Measurements from ENCODE around the gene PCDH8.
"Not testable (repeated sequence)": the region's sequence is repeated elsewhere in the genome, so short reads cannot be mapped to it uniquely, and the experiment has no call there.

The PCDH8 gene

DNA sequence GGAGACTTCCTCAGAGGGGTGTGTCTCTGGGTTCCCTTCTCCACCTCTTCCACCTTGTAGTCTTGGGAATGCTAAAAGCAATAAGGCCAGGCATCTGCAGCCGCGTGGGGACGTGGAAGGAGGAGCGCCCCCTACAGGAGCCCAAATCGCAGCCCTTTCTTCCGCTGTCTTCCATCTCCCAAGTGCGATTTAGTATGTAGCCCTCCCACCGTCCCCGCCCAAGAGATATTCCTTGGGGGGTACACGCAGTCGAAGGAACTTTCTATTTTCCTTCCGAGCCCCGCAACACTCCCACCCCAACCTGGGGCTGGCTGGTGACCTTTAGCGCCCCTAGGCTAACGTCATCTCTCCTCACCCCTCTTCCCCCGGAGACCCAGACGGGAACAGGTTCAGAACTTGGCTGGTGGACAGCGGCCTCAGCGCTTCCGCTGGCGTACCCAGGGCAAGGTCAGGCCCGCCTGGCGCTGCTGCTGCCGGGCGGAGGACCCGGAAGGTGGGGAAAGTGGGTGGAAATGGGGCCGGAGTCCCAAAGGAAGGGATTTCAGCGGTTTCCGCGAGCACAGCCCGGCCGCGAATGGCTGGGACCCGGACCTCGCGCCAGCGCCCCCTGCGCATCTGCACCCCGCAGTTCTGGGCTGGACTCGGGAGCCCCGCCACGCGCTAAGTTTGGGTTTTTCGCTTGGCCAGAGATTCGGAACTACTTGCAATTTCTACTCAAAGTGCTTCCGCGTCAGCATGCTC lies 2.1 kb upstream of the PCDH8 start:
- DNase-seq: peak; percentile 47

DNA sequence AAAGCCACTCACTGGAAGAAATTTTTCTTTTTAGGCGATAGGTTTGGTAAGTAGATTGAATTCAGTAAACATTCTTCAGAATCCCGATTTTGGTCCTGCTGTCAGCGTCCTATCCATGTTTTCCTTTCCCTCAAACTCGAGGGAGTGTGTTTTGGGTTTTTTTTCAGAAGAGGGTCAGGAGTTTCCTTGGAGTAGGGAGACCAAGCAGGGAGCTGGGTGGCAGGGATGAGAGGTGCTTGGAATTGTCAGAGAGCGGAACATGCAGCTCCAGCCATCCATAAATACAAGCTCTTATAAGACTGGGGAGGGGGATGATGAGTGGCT lies 1.6 kb upstream of the PCDH8 start:
- no peak for DNase-seq

DNA sequence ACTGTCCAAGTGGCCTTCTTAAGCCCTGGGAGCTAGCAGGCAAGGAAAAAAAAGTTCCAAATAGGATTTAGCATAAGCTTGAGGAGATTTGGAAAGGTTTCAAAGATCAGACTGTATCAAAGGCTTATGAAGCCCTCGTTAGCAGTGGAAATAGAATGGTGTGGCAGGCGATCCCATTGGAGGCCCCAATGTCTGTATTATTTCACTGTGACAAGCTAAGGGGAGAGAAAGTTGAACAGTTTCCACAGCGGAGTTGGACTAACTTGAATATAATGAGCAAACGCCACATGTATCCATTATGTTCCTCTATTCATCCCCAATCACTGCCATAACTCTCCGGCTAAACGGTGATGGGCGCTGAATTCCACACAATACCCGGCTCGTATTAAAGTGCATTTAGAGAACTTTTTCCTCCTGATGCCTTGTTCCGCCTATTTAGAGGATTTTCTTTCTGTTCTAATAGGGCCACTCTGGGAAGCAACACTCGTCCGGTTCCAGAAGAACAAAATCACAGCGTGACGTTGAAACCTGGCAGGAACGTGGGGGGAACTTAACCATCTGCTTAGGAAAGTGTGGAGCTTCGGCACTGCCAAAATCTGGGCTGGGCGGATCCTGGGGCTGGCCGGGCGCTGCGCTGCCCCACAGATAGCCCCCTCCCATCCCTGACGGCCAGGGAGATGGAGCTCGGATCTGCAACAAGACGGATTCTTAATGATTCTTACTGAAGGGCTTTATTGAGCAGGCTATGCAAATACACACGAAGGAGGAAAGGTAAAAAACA lies 1.0 kb upstream of the PCDH8 start:
- no peak for DNase-seq

GRCh38 chr13:52847682-52848432 lies 583 bp downstream of the PCDH8 start:
- DNase-seq: no peak

DNA sequence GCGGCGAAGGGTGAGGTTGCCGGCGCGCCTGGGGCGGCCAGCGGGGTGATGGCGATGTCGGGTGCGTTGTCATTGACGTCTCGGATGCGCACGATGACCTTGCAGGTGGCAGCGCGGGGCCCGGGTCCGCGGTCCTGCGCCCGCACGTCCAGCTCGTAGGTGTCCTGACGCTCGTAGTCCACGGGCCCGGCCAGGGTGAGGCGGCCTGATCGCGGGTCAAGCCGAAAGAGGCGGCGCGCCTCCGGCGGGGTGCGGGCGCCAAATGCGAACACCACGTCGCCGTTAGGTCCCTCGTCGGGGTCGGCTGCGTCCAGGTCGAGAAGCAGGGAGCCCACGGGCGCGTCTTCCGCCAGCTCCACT lies 1.1 kb downstream of the PCDH8 start:
- DNase-seq: no peak

DNA sequence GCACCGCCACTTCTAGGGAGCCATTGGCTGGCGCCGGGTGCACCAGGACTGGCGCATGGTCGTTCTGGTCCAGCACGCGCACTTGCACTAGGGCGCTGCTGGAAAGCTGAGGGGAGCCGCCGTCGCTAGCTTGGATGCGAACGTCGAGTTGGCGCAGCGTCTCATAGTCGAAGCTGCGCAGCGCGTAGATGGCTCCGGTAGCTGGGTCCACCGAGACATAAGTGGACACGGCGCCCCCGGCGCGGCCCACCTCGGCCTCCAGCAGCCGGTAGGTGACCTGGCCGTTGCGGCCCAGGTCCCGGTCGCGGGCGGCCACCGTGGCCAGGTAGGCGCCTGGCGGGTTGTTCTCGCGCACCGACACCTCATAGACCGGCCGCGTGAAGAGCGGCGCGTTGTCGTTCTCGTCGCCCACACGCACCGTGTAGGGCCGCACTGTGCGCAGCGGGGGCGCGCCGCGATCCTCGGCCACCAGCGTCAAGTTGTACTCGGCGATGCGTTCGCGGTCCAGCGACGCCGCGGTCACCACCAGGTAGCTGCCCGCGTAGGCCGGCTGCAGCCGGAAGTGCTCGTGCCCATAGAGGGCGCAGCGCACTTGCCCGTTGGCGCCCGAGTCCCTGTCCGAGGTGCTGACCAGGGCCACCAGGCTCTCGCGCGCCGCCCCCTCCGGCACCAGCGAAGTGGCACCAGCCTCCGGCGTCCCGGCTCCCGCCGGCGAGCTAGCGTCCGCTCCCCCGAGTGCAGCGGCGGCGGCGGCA lies 1.7 kb downstream of the PCDH8 start:
- DNase-seq: peak; percentile 0

- no peak for DNase-seq
Measured at GRCh38 chr13:52845766-52846566, 2.5 kb downstream of the PCDH8 start.

- DNase-seq: no peak
Measured at GRCh38 chr13:52845334-52845761, 3.1 kb downstream of the PCDH8 start.

DNA sequence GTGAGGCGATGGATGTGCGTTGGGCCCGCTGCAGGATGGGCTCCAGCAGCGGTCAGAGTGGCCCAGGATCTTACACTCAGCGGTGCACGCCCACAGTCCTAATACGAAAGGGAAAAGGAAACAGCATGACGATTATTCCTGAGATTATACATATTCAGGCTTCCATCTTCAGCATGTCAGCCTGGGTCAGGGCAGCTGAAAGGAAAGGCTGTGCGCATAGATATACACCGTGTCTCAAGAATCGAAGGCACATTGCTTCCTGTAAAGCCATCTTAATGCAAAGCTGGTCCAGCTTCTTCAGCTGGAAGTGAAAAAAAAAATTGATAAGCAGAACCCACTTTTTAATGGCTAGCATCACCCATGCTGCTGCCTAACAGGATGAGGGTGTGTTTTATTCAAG lies 3.6 kb downstream of the PCDH8 start:
- DNase-seq: no peak

GRCh38 chr13:52842441-52842840 lies 6.0 kb downstream of the PCDH8 start:
- no peak for DNase-seq

DNA sequence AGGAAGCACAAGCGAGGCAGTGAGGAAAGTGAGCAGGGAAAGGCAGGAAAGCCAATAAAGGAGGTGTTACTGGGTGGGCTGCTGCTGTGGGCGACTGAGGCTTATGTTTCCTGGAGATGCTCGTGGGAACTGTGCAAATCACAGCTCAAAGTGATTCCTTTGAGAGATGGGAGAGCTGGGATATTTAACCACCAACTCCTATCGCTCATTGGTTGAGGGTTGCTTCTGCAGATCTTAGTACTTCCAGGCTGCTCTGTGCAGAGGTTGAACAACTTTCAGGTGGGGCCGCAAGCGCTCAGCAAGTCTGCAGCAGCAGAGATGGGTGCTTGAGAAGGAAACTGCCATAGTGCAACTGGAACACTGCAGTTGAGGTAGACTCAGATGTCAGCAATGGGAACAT lies 8.4 kb downstream of the PCDH8 start:
- no peak for DNase-seq

- DNase-seq: no peak
Measured at GRCh38 chr13:52838433-52839107, 9.9 kb downstream of the PCDH8 start.

DNA sequence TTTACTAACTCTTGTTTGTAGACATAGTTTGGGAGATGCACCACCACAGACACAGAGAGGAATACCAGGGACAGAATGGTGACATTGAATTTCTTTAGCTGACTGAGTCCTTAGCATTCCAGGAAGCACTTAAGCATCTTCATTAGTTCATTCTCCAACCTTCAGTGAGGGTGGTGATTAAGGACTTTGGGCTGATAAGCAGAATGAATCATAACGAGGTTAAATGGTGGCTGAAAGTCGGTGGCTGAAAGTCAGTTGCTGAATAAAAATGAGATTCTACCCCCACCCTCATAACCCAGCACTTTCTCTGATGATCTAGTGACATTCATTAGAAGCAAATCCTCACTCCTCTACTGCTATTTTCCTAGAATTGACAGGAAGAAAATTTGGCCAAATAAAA lies 10.6 kb downstream of the PCDH8 start:
- DNase-seq: no peak

DNA sequence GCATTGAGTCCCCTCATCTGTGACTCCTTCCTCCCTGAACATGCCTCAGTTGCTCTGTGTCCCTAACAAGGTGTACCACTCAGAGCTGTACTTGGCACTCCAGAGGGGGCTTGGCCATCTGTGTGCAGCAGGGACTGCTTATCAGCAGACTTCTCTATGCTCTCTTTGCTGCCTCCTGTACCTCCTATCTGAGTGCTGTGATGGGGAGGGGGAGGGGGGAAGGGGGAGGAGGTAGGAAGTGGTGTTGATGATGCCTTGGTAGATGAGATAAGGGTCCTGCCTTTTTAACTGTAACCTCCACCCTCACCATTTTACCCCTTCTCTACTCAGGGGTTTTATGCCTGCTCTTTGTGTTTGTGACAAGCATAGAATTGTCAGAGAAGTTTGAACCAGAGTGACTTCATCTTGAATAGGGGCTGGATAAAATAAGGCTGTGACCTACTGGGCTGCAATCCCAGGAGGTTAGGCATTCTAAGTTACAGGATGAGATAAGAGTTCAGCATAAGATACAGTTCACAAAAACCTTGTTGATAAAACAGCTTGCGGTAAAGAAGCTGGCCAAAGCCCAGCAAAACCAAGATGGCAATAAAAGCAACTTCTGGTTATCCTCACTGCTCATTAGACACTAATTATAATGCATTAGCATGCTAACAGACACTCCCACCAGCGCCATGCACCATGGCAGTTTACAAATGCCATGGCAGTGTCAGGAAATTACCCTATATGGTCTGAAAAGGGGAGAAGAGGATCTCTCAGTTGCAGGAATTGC lies 13.2 kb downstream of the PCDH8 start:
- no peak for DNase-seq

DNA sequence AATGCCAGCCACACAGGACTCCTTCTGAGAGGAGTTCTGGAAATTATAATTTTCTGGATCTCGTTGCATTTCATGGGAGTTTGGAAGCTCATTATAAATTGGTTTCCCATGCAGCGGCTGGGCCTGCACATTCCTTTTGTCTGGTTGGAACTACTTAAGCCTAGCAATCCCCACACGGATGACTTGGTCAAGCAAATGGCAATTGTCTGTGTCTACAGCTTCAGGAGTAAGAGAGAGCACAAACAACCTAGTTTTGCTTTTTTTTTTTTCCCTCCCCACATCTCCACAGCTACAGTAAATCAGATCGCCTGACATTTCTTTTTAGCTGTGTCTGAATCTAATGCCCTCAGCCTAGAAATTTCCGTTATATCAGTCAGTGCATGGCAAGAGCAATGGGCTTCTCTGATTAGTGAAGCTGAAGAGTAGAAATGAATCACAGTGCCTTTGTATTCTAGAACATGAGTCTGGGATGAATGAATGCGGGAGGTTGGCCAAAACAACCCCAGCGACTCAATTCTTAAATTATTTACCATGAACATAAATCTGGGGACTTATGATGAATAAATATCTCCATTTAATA lies 15.1 kb downstream of the PCDH8 start:
- DNase-seq: no peak

- DNase-seq: no peak
Measured at GRCh38 chr13:52832313-52832712, 16.1 kb downstream of the PCDH8 start.

- DNase-seq: no peak
Measured at GRCh38 chr13:52830946-52831345, 17.5 kb downstream of the PCDH8 start.

GRCh38 chr13:52827839-52828238 lies 20.6 kb downstream of the PCDH8 start:
- no peak for DNase-seq

DNA sequence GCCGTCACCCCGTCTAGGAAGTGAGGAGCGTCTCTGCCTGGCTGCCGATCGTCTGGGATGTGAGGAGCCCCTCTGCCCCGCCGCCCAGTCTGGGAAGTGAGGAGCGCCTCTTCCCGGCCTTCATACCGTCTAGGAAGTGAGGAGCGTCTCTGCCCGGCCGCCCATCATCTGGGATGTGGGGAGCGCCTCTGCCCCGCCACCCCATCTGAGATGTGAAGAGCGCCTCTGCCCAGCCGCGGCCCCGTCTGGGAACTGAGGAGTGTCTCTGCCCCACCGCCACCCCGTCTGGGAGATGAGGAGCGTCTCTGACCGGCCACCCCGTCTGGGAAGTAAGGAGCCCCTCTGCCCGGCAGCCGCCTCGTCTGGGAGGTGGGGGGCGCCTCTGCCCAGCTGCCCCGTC lies 30.6 kb downstream of the PCDH8 start:
- DNase-seq: not testable (repeated sequence)

GRCh38 chr13:52815330-52815729 lies 33.1 kb downstream of the PCDH8 start:
- DNase-seq: no peak

DNA sequence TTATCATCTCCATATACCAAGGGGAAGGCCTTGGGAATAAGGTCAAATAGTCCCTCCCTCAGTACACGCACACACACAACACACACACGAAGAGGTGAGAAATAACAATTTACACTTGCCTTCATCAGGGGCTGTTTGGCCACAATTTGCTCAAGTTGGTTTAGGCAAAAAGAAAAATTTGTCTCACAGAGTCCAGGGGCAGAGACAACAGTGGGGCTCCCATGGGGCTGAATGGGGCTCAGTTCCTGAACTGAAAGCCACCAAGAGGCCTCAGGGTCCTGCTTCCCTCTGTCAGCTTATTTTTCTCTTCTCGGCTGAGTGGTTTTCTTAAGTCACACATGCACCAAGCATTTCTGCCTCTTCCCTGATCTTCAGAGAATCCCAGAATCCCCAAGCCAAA lies 35.5 kb downstream of the PCDH8 start:
- DNase-seq: no peak

All from EL (cell line).